ENCODE data around the gene EXOC3L2.

DNA sequence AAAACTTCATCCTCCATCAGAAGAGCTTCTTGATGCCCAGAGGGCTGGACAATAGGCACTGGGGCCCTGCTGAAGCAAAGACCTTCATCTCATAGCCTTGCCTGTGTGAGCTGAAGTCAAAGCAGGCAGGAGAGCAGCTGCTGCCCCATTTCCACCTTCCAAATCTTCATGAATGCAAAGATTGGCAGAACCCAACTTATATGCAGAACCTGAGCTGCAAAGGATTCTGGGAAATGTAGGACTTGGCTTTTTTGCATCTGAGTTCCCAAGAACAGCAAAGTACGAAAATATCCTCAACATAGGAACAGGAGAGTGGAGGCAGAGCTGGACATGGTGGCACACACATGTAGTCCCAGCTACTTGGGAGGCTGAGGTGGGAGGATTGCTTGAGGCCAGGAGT, 46.6 kb upstream of the EXOC3L2 start:
- TF ChIP-seq, protein P1, sequence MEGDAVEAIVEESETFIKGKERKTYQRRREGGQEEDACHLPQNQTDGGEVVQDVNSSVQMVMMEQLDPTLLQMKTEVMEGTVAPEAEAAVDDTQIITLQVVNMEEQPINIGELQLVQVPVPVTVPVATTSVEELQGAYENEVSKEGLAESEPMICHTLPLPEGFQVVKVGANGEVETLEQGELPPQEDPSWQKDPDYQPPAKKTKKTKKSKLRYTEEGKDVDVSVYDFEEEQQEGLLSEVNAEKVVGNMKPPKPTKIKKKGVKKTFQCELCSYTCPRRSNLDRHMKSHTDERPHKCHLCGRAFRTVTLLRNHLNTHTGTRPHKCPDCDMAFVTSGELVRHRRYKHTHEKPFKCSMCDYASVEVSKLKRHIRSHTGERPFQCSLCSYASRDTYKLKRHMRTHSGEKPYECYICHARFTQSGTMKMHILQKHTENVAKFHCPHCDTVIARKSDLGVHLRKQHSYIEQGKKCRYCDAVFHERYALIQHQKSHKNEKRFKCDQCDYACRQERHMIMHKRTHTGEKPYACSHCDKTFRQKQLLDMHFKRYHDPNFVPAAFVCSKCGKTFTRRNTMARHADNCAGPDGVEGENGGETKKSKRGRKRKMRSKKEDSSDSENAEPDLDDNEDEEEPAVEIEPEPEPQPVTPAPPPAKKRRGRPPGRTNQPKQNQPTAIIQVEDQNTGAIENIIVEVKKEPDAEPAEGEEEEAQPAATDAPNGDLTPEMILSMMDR (IDR thresholded peaks at IDR 0.05; ENCODE audit: low read length), result no peak
- TF ChIP-seq EZH2phosphoT487 (IDR thresholded peaks at IDR 0.05; ENCODE audit: low read length), result no peak
